K562 (cell line): ENCODE results near the gene RBM20. TPM values are rescaled to one million over a fixed set of nuclear protein-coding genes. Genes with fewer than 3 reads are reported as not detected.
"Not testable (repeated sequence)": the region's sequence is repeated elsewhere in the genome, so short reads cannot be mapped to it uniquely, and the experiment has no call there.

ENCODE experiments used
- ATAC-seq: fragments of 200-7000 bp; cut with Tn5 transposase; 3 replicates; pipeline ENCODE4 v1.9.1; 2020; ENCODE audit warnings: moderate library complexity
- BruUV-seq: library from RNA; stranded (reverse); fragments of 400-500 nt; replicated peaks from 2 replicates; lab custom pipeline; 2021; lab: Mats Ljungman, UMichigan
- CTCF ChIA-PET: fragments of 300-600 bp; formaldehyde crosslinking; extraction: SDS; loops from one replicate; lab custom pipeline; 2021; ENCODE audit warnings: low intra/inter-chr PET ratio; lab: Yijun Ruan, JAX
- POLR2A ChIA-PET: fragments of 300-600, 350-650 bp; sonication (Branson Sonifier 250); formaldehyde crosslinking; extraction: SDS; loops from one replicate; lab custom pipeline; 2021; ENCODE audit warnings: antibody characterized with exemption, inconsistent platforms; lab: Yijun Ruan, JAX
- DNase-seq, 4 experiments: peaks; one replicate each; pipeline versions ENCODE4 v3.0.0 to v3.0.0-alpha.2; 2011 to 2018; ENCODE audit warnings: low spot score in 3 of 4, mixed read lengths in 3 of 4; ENCODE audit errors: extremely low read depth in 1 of 4
- FAIRE-seq: peaks from 2 replicates; lab custom pipeline; 2011; peaks lifted over from hg19 to GRCh38; lab: Jason Lieb, UNC
- H2AFZ ChIP-seq: 2 replicates; pipeline ENCODE4 v1.6.0; 2011; ENCODE audit warnings: low read depth, low read length, control low read depth, inconsistent platforms
- H3K27ac ChIP-seq: fragments of 200-600 bp; 3 replicates; pipeline ENCODE4 v1.8.0; 2011; ENCODE audit warnings: low read depth, mild to moderate bottlenecking, control low read depth, inconsistent platforms, low read length, moderate library complexity, mixed read lengths; ENCODE audit errors: extremely low read depth
- H3K27me3 ChIP-seq, 2 experiments: fragments of 300-600 bp in 1 of 2; 2 replicates in 1 of 2; 3 replicates in 1 of 2; pipeline versions ENCODE4 v1.6.0 to v1.8.0; 2011; ENCODE audit warnings: inconsistent platforms in 2 of 2, low read length in 2 of 2, mild to moderate bottlenecking in 1 of 2, mixed read lengths in 1 of 2, moderate library complexity in 1 of 2; ENCODE audit not compliant: control insufficient read depth in 2 of 2, insufficient read depth in 2 of 2
- H3K36me3 ChIP-seq: fragments of 300-600 bp; 3 replicates; pipeline ENCODE4 v1.8.0; 2011; ENCODE audit warnings: mild to moderate bottlenecking, low read length, inconsistent platforms; ENCODE audit not compliant: control insufficient read depth, insufficient read depth
- H3K4me1 ChIP-seq, 2 experiments: fragments of 200-600 bp in 1 of 2; replicated peaks in 1 of 2; 2 replicates in 1 of 2; 3 replicates in 1 of 2; pipeline versions ENCODE4 v1.5.1 to v1.8.0; 2011; ENCODE audit warnings: inconsistent platforms in 2 of 2, low read length in 2 of 2, mild to moderate bottlenecking in 1 of 2, mixed read lengths in 1 of 2, moderate library complexity in 1 of 2; ENCODE audit not compliant: control insufficient read depth in 2 of 2, insufficient read depth in 2 of 2
- H3K4me2 ChIP-seq: 2 replicates; pipeline ENCODE4 v1.6.1; 2011; ENCODE audit warnings: low read length, control low read depth, inconsistent platforms, mixed read lengths; ENCODE audit not compliant: insufficient read depth
- H3K4me3 ChIP-seq: fragments of 200-600 bp; sonication (generic), shearing (Covaris generic); 2 replicates; pipeline ENCODE4 v1.5.1; 2016; ENCODE audit warnings: control low read depth, inconsistent platforms
- H3K79me2 ChIP-seq: fragments of 200-600 bp; 3 replicates; pipeline ENCODE4 v1.8.0; 2011; ENCODE audit warnings: low read length, inconsistent platforms; ENCODE audit not compliant: control insufficient read depth, insufficient read depth
- H3K9ac ChIP-seq, 2 experiments: 2 replicates each; pipeline versions ENCODE4 v1.6.0 to v1.6.1; 2011; ENCODE audit warnings: low read depth in 2 of 2, low read length in 2 of 2, control low read depth in 1 of 2, inconsistent platforms in 1 of 2, mild to moderate bottlenecking in 1 of 2, mixed read lengths in 1 of 2; ENCODE audit not compliant: insufficient read depth in 1 of 2
- H3K9me1 ChIP-seq: one replicate; pipeline ENCODE4 v1.6.0; 2011; ENCODE audit warnings: inconsistent platforms, mild to moderate bottlenecking, low read length, moderate library complexity; ENCODE audit not compliant: control insufficient read depth, insufficient read depth
- H3K9me3 ChIP-seq: replicated peaks from 2 replicates; pipeline ENCODE4 v1.5.1; 2011; ENCODE audit warnings: low read depth, low read length, inconsistent platforms; ENCODE audit not compliant: control insufficient read depth, insufficient read depth
- H4K20me1 ChIP-seq: replicated peaks from 2 replicates; pipeline ENCODE4 v1.6.1; 2011; ENCODE audit warnings: low read length, inconsistent platforms, mixed read lengths; ENCODE audit not compliant: control insufficient read depth, insufficient read depth
- CEBPB ChIP-seq: fragments of 450-650 bp; IDR thresholded peaks from 2 replicates; pipeline ENCODE4 v1.6.1; 2016; ENCODE audit warnings: missing genetic modification characterization, missing compliant biosample characterization
- KDM2B ChIP-seq: fragments of 250-450 bp; sonication (Bioruptor Pico); IDR thresholded peaks from 2 replicates; pipeline ENCODE4 v1.8.0; 2021; ENCODE audit warnings: mild to moderate bottlenecking, moderate library complexity
- PKNOX1 ChIP-seq: fragments of 450-650 bp; IDR thresholded peaks from 2 replicates; pipeline ENCODE4 v1.6.1; 2016
- ZNF146 ChIP-seq: IDR thresholded peaks from one replicate; pipeline ENCODE4 v1.6.1; 2018; ENCODE audit warnings: missing compliant biosample characterization; ENCODE audit not compliant: unreplicated experiment
- WGBS: fragments of 100-300 bp; shearing (Covaris generic); methylation state at CpG from one replicate; pipeline ENCODE4 v1.1.6; 2016; ENCODE audit warnings: low coverage, mixed read lengths; ENCODE audit not compliant: insufficient coverage; ENCODE audit errors: missing lambda C conversion rate; 5-methylcytosine and 5-hydroxymethylcytosine counted together
- in situ Hi-C: fragments of 300-500 bp; cut with MboI; formaldehyde crosslinking; loops from 4 replicates; pipeline ENCODE4 v1.15.0; 2018; ENCODE audit warnings: inconsistent platforms, mixed read lengths
- intact Hi-C: fragments of 100-400 bp; cut with micrococcal nuclease; formaldehyde crosslinking; loops from 2 replicates; pipeline ENCODE4 v1.14.2; 2022
- polyA plus RNA-seq, 8 experiments: library from polyadenylated mRNA; depleted of rRNA in 4 of 8; stranded (reverse) in 5 of 8; unstranded in 3 of 8; fragments of >200 nt; fragmentation: Nextera tagmentation in 2 of 8; fragmentation: Illumina TruSeq in 1 of 8; extraction: Ambion mirVana in 2 of 8; extraction: Trizol in 1 of 8; gene quantifications; 2 replicates each; pipeline versions ENCODE4 v1.2.1 to v1.2.3, GENCODE V29; 2011 to 2014; ENCODE audit warnings: inconsistent platforms in 1 of 8, missing spikeins in 1 of 8
- total RNA-seq, 7 experiments: library from RNA; depleted of rRNA in 6 of 7; stranded (reverse); fragments of >200 nt in 6 of 7; fragmentation: Illumina TruSeq in 2 of 7; extraction: Trizol in 2 of 7; gene quantifications; 2 replicates each; pipeline versions ENCODE4 v1.2.1 to v1.2.3, GENCODE V29; 2011 to 2021; ENCODE audit warnings: low replicate concordance in 1 of 7

Gene RBM20
- total and polyA plus RNA-seq, 9 of the 15 experiments (the other 6 are each of a cell fraction or from before 2014, with no cell fraction given), result 0.63 to 5.7 (median 3.2) TPM

- TF ChIP-seq PKNOX1, result peak; percentile 21; the same call in 1 of the 2 replicates
- 0 out of 2 replicates have a peak, but pooled peaks have one; percentile 6 for TF ChIP-seq CEBPB
- no peak for TF ChIP-seq KDM2B (CRISPR knock-in tag)
These were observed 81.9 kb downstream of the RBM20 start (continued) for GRCh38 chr10:110725801-110726630.

- H3K27ac ChIP-seq, in situ Hi-C loops, H3K27me3 ChIP-seq, H3K4me1 ChIP-seq, H3K9me1 ChIP-seq, POLR2A ChIA-PET, H3K4me2 ChIP-seq, BruUV-seq, H3K36me3 ChIP-seq, CTCF ChIA-PET, H3K9ac ChIP-seq, FAIRE-seq, ATAC-seq, H3K4me3 ChIP-seq, H3K9me3 ChIP-seq, H3K79me2 ChIP-seq, H2AFZ ChIP-seq, DNase-seq: not testable (repeated sequence)
- 84% methylated on average over 2 of the region's 2 CpGs for WGBS
- peaks cover 14% of the 10 kb centered on the region for H4K20me1 ChIP-seq
- intact Hi-C loops, result loop anchor here (5.0 kb wide), 1 partner anchor 115 kb away; no protein-coding TSS in a partner anchor
- peak; percentile 11 for TF ChIP-seq ZNF146 (CRISPR knock-in tag)
These were observed 83.6 kb downstream of the RBM20 start for GRCh38 chr10:110727785-110728184.
